Stomach (tissue), 4 donors: ENCODE measurements around the gene STAT4.

ENCODE experiments used
- EP300 ChIP-seq: sonication (generic); formaldehyde crosslinking; IDR thresholded peaks from one replicate; pipeline ENCODE4 v1.6.1; 2017; ENCODE audit warnings: antibody characterized with exemption
- POLR2A ChIP-seq, 4 donors: fragments of 450-650 bp; IDR thresholded peaks; one replicate each; pipeline ENCODE4 v1.6.1; 2016; ENCODE audit warnings: antibody characterized with exemption in 4 of 4, control low read depth in 2 of 4, mild to moderate bottlenecking in 1 of 4, moderate library complexity in 1 of 4
- POLR2AphosphoS5 ChIP-seq, 3 donors: sonication (generic); formaldehyde crosslinking; IDR thresholded peaks; one replicate each; pipeline ENCODE4 v1.6.1; 2016; ENCODE audit warnings: antibody characterized with exemption in 3 of 3
- TF ChIP-seq, protein P1 (sequence below), 7 experiments: fragments of 450-650 bp in 4 of 7; fragments of 200-600 bp in 3 of 7; sonication (generic) in 3 of 7; IDR thresholded peaks; one replicate each; pipeline ENCODE4 v1.5.1; 2016 to 2019; ENCODE audit warnings: antibody characterized with exemption in 7 of 7, control low read depth in 2 of 7, mild to moderate bottlenecking in 1 of 7

DNA sequence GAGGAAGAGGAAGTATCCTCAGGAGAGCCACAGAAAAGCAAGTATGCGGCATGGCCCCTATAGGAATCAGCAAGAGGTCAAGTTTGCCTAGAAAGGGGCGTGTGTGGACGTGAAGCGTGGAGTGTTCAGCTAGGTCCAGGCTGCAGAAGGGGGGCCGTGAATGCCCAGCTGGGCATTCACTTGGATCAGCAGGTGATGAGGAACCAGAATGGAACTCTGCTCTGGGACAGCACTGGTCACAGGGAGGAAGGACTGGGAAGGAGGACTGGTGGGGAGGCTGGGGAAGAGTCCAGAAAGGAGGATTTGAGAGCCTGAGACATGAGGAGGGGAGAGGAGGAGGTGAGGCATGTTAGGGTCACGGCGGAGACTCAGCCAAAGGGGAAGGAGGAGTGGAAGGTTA is 156.6 kb downstream of the STAT4 start:
- TF ChIP-seq, protein P1, sequence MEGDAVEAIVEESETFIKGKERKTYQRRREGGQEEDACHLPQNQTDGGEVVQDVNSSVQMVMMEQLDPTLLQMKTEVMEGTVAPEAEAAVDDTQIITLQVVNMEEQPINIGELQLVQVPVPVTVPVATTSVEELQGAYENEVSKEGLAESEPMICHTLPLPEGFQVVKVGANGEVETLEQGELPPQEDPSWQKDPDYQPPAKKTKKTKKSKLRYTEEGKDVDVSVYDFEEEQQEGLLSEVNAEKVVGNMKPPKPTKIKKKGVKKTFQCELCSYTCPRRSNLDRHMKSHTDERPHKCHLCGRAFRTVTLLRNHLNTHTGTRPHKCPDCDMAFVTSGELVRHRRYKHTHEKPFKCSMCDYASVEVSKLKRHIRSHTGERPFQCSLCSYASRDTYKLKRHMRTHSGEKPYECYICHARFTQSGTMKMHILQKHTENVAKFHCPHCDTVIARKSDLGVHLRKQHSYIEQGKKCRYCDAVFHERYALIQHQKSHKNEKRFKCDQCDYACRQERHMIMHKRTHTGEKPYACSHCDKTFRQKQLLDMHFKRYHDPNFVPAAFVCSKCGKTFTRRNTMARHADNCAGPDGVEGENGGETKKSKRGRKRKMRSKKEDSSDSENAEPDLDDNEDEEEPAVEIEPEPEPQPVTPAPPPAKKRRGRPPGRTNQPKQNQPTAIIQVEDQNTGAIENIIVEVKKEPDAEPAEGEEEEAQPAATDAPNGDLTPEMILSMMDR (IDR thresholded peaks at IDR 0.05), result no peak
- TF ChIP-seq EP300 (no peak), POLR2A (IDR thresholded peaks at IDR 0.05) (no peak), POLR2AphosphoS5 (IDR thresholded peaks at IDR 0.05) (no peak)
